HEK293 (cell line): ENCODE data around the gene SETD1A.

Source experiments
- BCL6B ChIP-seq: fragments of 450-650 bp; formaldehyde crosslinking; IDR thresholded peaks from 2 replicates; pipeline ENCODE4 v1.5.1; 2017; ENCODE audit warnings: missing biosample characterization, missing genetic modification characterization
- MYNN ChIP-seq: fragments of 450-650 bp; formaldehyde crosslinking; IDR thresholded peaks from 2 replicates; pipeline ENCODE4 v1.5.1; 2016; ENCODE audit warnings: missing biosample characterization, missing genetic modification characterization, borderline replicate concordance
- PRDM1 ChIP-seq: fragments of 450-650 bp; formaldehyde crosslinking; IDR thresholded peaks from 2 replicates; pipeline ENCODE4; 2016; ENCODE audit warnings: missing biosample characterization, missing genetic modification characterization
- SCRT2 ChIP-seq: fragments of 450-650 bp; formaldehyde crosslinking; IDR thresholded peaks from 2 replicates; pipeline ENCODE4 v1.5.1; 2016; ENCODE audit warnings: missing biosample characterization, missing genetic modification characterization
- SP7 ChIP-seq: fragments of 450-650 bp; formaldehyde crosslinking; IDR thresholded peaks from 2 replicates; pipeline ENCODE4 v1.5.1; 2016; ENCODE audit warnings: missing biosample characterization, missing genetic modification characterization
- ZBTB17 ChIP-seq: fragments of 450-650 bp; formaldehyde crosslinking; IDR thresholded peaks from 2 replicates; pipeline ENCODE4 v1.5.1; 2016; ENCODE audit warnings: missing biosample characterization, missing genetic modification characterization
- ZBTB21 ChIP-seq: fragments of 450-650 bp; formaldehyde crosslinking; IDR thresholded peaks from 2 replicates; pipeline ENCODE4 v1.5.1; 2017; ENCODE audit warnings: missing biosample characterization, missing genetic modification characterization
- ZBTB6 ChIP-seq: fragments of 450-650 bp; formaldehyde crosslinking; IDR thresholded peaks from 2 replicates; pipeline ENCODE4 v1.5.1; 2017; ENCODE audit warnings: missing biosample characterization, missing genetic modification characterization
- ZFP41 ChIP-seq: fragments of 450-650 bp; formaldehyde crosslinking; IDR thresholded peaks from 2 replicates; pipeline ENCODE4 v1.5.1; 2016; ENCODE audit warnings: missing biosample characterization, missing genetic modification characterization, borderline replicate concordance
- ZNF112 ChIP-seq: fragments of 450-650 bp; formaldehyde crosslinking; IDR thresholded peaks from 2 replicates; pipeline ENCODE4 v1.5.0; 2017; ENCODE audit warnings: missing biosample characterization, missing genetic modification characterization
- ZNF133 ChIP-seq: fragments of 450-650 bp; formaldehyde crosslinking; IDR thresholded peaks from 2 replicates; pipeline ENCODE4 v1.5.1; 2016; ENCODE audit warnings: missing biosample characterization, missing genetic modification characterization
- ZNF174 ChIP-seq: fragments of 450-650 bp; formaldehyde crosslinking; IDR thresholded peaks from 2 replicates; pipeline ENCODE4 v1.5.0; 2017; ENCODE audit warnings: missing biosample characterization, mild to moderate bottlenecking, missing genetic modification characterization
- ZNF2 ChIP-seq: fragments of 450-650 bp; formaldehyde crosslinking; IDR thresholded peaks from 2 replicates; pipeline ENCODE4 v1.5.1; 2016; ENCODE audit warnings: missing biosample characterization, missing genetic modification characterization
- ZNF26 ChIP-seq: fragments of 450-650 bp; formaldehyde crosslinking; IDR thresholded peaks from 2 replicates; pipeline ENCODE4 v1.5.1; 2016; ENCODE audit warnings: missing biosample characterization, missing genetic modification characterization
- ZNF274 ChIP-seq, 2 experiments: fragments of 200-500 bp in 1 of 2; fragments of 450-650 bp in 1 of 2; sonication (Bioruptor generic) in 1 of 2; formaldehyde crosslinking in 1 of 2; IDR thresholded peaks; 2 replicates each; pipeline versions ENCODE4 v1.5.1 to v1.6.1; 2014 to 2016; ENCODE audit warnings: borderline replicate concordance in 1 of 2, inconsistent platforms in 1 of 2, low read length in 1 of 2, missing biosample characterization in 1 of 2, missing genetic modification characterization in 1 of 2
- ZNF302 ChIP-seq: fragments of 450-650 bp; formaldehyde crosslinking; IDR thresholded peaks from 2 replicates; pipeline ENCODE4 v1.5.1; 2016; ENCODE audit warnings: missing biosample characterization, missing genetic modification characterization, low read depth
- ZNF37A ChIP-seq: fragments of 450-650 bp; IDR thresholded peaks from 2 replicates; pipeline ENCODE4 v1.5.1; 2018; ENCODE audit warnings: missing biosample characterization, missing genetic modification characterization
- ZNF449 ChIP-seq: fragments of 450-650 bp; formaldehyde crosslinking; IDR thresholded peaks from 2 replicates; pipeline ENCODE4 v1.5.1; 2017; ENCODE audit warnings: missing biosample characterization, mild to moderate bottlenecking, missing genetic modification characterization, moderate library complexity
- ZNF518A ChIP-seq: fragments of 450-650 bp; formaldehyde crosslinking; conservative IDR thresholded peaks from 2 replicates; pipeline ENCODE4 v1.5.1; 2016; ENCODE audit warnings: low read depth, missing biosample characterization, missing genetic modification characterization
- ZNF623 ChIP-seq: fragments of 450-650 bp; formaldehyde crosslinking; IDR thresholded peaks from 2 replicates; pipeline ENCODE4 v1.5.1; 2016; ENCODE audit warnings: missing biosample characterization, missing genetic modification characterization
- TF ChIP-seq, protein P1 (sequence below): fragments of 450-650 bp; formaldehyde crosslinking; IDR thresholded peaks from 2 replicates; pipeline ENCODE4 v1.5.1; 2016; ENCODE audit warnings: missing biosample characterization, missing genetic modification characterization
- TF ChIP-seq, protein P2 (sequence below): fragments of 450-650 bp; formaldehyde crosslinking; IDR thresholded peaks from 2 replicates; pipeline ENCODE4; 2016; ENCODE audit warnings: missing biosample characterization, missing genetic modification characterization
- TF ChIP-seq, protein P3 (sequence below): fragments of 450-650 bp; formaldehyde crosslinking; IDR thresholded peaks from 2 replicates; pipeline ENCODE4 v1.5.1; 2016; ENCODE audit warnings: missing biosample characterization, missing genetic modification characterization

Gene SETD1A

DNA sequence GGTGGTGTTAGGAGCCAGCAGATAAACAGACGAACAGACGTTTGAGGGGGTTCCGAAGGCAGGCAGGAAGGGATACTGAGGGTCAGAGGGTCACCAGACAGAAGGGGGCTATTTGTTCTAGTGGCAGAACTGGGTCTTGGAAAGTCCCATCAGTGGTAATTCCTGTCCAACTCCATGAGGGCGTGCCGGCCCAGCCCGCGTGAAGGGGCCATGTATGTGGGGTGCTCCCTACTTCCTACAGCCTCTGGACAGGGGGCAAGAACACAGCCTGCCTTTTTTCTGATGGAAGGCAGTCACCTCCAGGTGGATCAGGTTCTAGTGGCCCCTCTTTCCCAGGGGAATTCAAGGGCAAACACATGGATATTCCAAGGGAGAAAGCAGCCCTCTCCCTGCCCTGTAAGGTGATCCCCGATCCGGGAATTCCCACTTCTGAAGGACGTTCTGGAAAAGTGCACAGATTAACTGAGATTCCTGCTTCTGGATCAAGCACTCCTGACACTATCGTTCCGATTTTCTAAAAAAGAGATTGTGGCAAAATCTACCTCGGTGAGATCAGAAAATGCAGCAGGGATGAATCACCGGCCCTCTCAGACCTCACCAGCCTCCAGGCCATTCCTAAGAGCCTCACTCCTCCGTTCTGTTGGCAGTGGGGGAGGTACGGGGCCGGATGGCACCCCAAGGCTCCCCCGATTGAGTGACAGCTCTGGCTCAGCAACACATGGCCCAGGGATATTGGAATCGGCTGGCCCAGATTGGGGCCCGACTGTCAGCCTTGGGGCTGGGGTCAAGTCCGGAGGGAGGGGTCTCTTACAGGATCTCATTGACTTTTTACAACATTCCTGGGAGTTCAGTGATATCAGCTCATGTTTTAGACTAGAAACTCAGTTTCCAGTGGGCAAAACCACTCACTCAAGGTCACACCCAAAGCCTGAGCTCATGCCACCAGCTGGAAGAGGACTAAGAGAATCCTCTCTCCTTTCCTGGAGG, 40.5 kb downstream of the SETD1A start (continued):
- TF ChIP-seq ZNF518A (tag by site-specific recombination) (no peak), BCL6B (tag by site-specific recombination) (no peak), MYNN (tag by site-specific recombination) (no peak), ZNF302 (no peak), ZBTB21 (tag by site-specific recombination) (0 out of 2 replicates have a peak, but pooled peaks have one; percentile 9), ZFP41 (tag by site-specific recombination) (no peak), ZBTB17 (peak; percentile 63), ZNF174 (no peak), ZNF449 (tag by site-specific recombination) (no peak), ZNF26 (tag by site-specific recombination) (no peak), ZNF623 (tag by site-specific recombination) (no peak), ZBTB6 (tag by site-specific recombination) (no peak), ZNF274 (IDR thresholded peaks at IDR 0.05; ENCODE audit: low read length) (no peak), ZNF274 (tag by site-specific recombination; IDR thresholded peaks at IDR 0.05; ENCODE audit: borderline replicate concordance) (no peak), ZNF37A (tag by site-specific recombination) (no peak), SCRT2 (tag by site-specific recombination) (no peak), PRDM1 (tag by site-specific recombination) (no peak), ZNF133 (no peak), SP7 (tag by site-specific recombination) (peak; percentile 57; the same call in 1 of the 2 replicates), ZNF112 (tag by site-specific recombination) (no peak), ZNF2 (tag by site-specific recombination) (no peak)
- TF ChIP-seq, protein P1, sequence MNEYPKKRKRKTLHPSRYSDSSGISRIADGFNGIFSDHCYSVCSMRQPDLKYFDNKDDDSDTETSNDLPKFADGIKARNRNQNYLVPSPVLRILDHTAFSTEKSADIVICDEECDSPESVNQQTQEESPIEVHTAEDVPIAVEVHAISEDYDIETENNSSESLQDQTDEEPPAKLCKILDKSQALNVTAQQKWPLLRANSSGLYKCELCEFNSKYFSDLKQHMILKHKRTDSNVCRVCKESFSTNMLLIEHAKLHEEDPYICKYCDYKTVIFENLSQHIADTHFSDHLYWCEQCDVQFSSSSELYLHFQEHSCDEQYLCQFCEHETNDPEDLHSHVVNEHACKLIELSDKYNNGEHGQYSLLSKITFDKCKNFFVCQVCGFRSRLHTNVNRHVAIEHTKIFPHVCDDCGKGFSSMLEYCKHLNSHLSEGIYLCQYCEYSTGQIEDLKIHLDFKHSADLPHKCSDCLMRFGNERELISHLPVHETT = 0 out of 2 replicates have a peak, but pooled peaks have one; percentile 13
- TF ChIP-seq, protein P2, sequence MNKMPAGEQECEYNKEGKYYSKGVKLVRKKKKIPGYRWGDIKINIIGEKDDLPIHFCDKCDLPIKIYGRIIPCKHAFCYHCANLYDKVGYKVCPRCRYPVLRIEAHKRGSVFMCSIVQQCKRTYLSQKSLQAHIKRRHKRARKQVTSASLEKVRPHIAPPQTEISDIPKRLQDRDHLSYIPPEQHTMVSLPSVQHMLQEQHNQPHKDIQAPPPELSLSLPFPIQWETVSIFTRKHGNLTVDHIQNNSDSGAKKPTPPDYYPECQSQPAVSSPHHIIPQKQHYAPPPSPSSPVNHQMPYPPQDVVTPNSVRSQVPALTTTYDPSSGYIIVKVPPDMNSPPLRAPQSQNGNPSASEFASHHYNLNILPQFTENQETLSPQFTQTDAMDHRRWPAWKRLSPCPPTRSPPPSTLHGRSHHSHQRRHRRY (tag by site-specific recombination) = no peak
- TF ChIP-seq, protein P3, sequence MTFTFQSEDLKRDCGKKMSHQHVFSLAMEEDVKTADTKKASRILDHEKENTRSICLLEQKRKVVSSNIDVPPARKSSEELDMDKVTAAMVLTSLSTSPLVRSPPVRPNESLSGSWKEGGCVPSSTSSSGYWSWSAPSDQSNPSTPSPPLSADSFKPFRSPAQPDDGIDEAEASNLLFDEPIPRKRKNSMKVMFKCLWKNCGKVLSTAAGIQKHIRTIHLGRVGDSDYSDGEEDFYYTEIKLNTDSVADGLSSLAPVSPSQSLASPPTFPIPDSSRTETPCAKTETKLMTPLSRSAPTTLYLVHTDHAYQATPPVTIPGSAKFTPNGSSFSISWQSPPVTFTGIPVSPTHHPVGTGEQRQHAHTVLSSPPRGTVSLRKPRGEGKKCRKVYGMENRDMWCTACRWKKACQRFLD (tag by site-specific recombination) = no peak
